Endothelial cell (in vitro differentiated cells): ENCODE results near the gene SMLR1. TPM values are rescaled to one million over a fixed set of nuclear protein-coding genes. Genes with fewer than 3 reads are reported as not detected.

Experiments used
- DNase-seq: peaks from one replicate; pipeline ENCODE4 v3.0.0; 2021; ENCODE audit warnings: low spot score
- H3K27ac Mint-ChIP-seq: one replicate; pipeline ENCODE4 v1.8.0; 2021; ENCODE audit warnings: mixed read lengths, inconsistent platforms; ENCODE audit not compliant: unreplicated experiment
- H3K27me3 Mint-ChIP-seq: one replicate; pipeline ENCODE4 v1.8.0; 2021; ENCODE audit warnings: mild to moderate bottlenecking, moderate library complexity, mixed read lengths, inconsistent platforms; ENCODE audit not compliant: unreplicated experiment
- H3K36me3 Mint-ChIP-seq: one replicate; pipeline ENCODE4 v1.8.0; 2021; ENCODE audit warnings: mild to moderate bottlenecking, low read depth, mixed read lengths, inconsistent platforms; ENCODE audit not compliant: unreplicated experiment
- H3K4me1 Mint-ChIP-seq: one replicate; pipeline ENCODE4 v1.8.0; 2021; ENCODE audit warnings: mild to moderate bottlenecking, mixed read lengths, inconsistent platforms; ENCODE audit not compliant: unreplicated experiment
- H3K4me3 Mint-ChIP-seq: one replicate; pipeline ENCODE4 v1.8.0; 2021; ENCODE audit warnings: mild to moderate bottlenecking, mixed read lengths, inconsistent platforms; ENCODE audit not compliant: unreplicated experiment
- H3K9me3 Mint-ChIP-seq: one replicate; pipeline ENCODE4 v1.8.0; 2021; ENCODE audit warnings: mixed read lengths, inconsistent platforms; ENCODE audit not compliant: unreplicated experiment
- total RNA-seq: library from RNA; stranded (reverse); fragmentation: NEBNext Ultra II Directional; extraction: Animal tissue kit (Norgen Biotek cat#: 25700); gene quantifications from one replicate; pipeline ENCODE4 v1.2.1, GENCODE V29; 2021; ENCODE audit not compliant: unreplicated experiment
- TF ChIP-seq, protein P1 (sequence below): fragments of 200-600 bp; sonication (generic); IDR thresholded peaks from one replicate; pipeline ENCODE4 v1.5.0; 2021; ENCODE audit warnings: antibody characterized with exemption; ENCODE audit not compliant: unreplicated experiment

Gene SMLR1
- total RNA-seq, 1 donor from 2014 or later, result not detected

- H3K27ac Mint-ChIP-seq, result no peak overlapping the region
- DNase-seq, result no peak
- no peaks in the 10 kb centered on the region for H3K27me3 Mint-ChIP-seq
- H3K4me1 Mint-ChIP-seq, result peaks cover 18% of the 10 kb centered on the region
- peaks cover 27% of the 10 kb centered on the region for H3K36me3 Mint-ChIP-seq
- H3K4me3 Mint-ChIP-seq, result no peak overlapping the region
- TF ChIP-seq, protein P1, sequence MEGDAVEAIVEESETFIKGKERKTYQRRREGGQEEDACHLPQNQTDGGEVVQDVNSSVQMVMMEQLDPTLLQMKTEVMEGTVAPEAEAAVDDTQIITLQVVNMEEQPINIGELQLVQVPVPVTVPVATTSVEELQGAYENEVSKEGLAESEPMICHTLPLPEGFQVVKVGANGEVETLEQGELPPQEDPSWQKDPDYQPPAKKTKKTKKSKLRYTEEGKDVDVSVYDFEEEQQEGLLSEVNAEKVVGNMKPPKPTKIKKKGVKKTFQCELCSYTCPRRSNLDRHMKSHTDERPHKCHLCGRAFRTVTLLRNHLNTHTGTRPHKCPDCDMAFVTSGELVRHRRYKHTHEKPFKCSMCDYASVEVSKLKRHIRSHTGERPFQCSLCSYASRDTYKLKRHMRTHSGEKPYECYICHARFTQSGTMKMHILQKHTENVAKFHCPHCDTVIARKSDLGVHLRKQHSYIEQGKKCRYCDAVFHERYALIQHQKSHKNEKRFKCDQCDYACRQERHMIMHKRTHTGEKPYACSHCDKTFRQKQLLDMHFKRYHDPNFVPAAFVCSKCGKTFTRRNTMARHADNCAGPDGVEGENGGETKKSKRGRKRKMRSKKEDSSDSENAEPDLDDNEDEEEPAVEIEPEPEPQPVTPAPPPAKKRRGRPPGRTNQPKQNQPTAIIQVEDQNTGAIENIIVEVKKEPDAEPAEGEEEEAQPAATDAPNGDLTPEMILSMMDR, result no peak
- no peaks in the 10 kb centered on the region for H3K9me3 Mint-ChIP-seq
Measured at GRCh38 chr6:130853555-130854183, 26.5 kb downstream of the SMLR1 start.

DNA sequence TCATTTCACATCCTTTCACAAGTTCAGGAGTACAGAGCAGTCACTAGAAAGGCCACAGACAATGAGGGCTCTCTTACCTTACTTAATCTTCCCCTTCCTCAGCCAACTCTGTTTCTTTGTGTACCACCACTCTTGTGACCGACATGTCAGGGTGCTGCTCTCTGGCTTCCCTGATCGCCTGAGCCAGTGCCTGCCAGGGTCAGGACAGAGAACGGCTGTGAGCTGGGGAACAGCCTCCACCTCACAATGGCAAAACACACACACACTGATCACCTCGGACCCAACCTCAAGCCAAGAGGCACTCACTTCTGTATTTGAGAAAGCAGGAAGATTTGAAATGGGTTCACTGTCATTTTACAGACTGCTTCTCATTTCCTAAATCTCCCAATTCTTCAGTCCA lies 30.8 kb downstream of the SMLR1 start:
- Mint-ChIP-seq H3K4me1 (no peaks in the 10 kb centered on the region), H3K9me3 (no peaks in the 10 kb centered on the region), H3K27ac (no peak overlapping the region), H3K4me3 (no peak overlapping the region), H3K27me3 (peaks cover 2% of the 10 kb centered on the region), H3K36me3 (peaks cover 28% of the 10 kb centered on the region)
- DNase-seq, result no peak
- TF ChIP-seq, protein P1, result no peak

DNA sequence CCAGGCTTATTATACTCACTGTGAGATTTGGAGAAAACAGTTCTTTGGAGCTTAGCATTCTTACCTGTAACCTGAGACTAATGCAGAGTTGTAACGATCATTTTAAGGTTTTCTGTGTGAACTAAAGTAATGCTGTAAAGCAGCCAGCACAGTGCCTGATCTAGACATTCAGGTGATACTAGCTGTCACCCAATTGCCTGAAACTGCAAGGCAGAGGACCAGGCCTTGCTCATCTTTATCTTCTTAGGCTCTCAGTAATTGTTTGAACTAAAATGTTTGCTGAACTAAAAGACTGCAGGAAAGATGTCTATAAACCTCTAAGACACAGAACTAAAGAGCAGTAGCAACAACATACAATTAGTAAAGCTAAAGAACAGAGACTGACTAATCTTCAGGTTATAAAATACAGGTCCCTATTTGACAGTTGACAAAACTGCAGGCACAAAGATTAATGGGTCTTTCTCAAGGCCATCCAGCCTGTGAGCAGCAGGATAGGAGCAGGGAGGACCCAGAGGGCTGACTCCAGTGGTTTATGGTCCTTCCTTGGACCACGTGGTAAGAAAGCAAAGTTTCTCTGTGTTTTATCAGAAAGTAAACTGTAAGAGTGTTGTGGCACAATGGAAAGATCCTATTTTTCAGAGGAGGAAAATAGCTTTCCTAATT lies 31.4 kb downstream of the SMLR1 start:
- DNase-seq, result no peak
- H3K27ac Mint-ChIP-seq, result no peak overlapping the region
- TF ChIP-seq, protein P1, result no peak
- H3K4me1 Mint-ChIP-seq, result no peaks in the 10 kb centered on the region
- H3K27me3 Mint-ChIP-seq, result peaks cover 2% of the 10 kb centered on the region
- no peak overlapping the region for H3K4me3 Mint-ChIP-seq
- peaks cover 33% of the 10 kb centered on the region for H3K36me3 Mint-ChIP-seq
- no peaks in the 10 kb centered on the region for H3K9me3 Mint-ChIP-seq

GRCh38 chr6:130859161-130859867 lies 32.1 kb downstream of the SMLR1 start:
- DNase-seq, result no peak
- no peak overlapping the region for H3K27ac Mint-ChIP-seq
- peaks cover 2% of the 10 kb centered on the region for H3K27me3 Mint-ChIP-seq
- no peaks in the 10 kb centered on the region for H3K9me3 Mint-ChIP-seq
- peaks cover 37% of the 10 kb centered on the region for H3K36me3 Mint-ChIP-seq
- no peaks in the 10 kb centered on the region for H3K4me1 Mint-ChIP-seq
- TF ChIP-seq, protein P1, result no peak
- no peak overlapping the region for H3K4me3 Mint-ChIP-seq

GRCh38 chr6:130862370-130862769 lies 35.2 kb downstream of the SMLR1 start:
- Mint-ChIP-seq H3K4me3 (no peak overlapping the region), H3K9me3 (no peaks in the 10 kb centered on the region), H3K27ac (no peak overlapping the region), H3K4me1 (no peaks in the 10 kb centered on the region), H3K36me3 (peaks cover 39% of the 10 kb centered on the region), H3K27me3 (peaks cover 2% of the 10 kb centered on the region)
- TF ChIP-seq, protein P1, result no peak
- DNase-seq, result no peak
